ENCODE data around the gene CCDC87. TPM values are rescaled to one million over a fixed set of nuclear protein-coding genes. Genes with fewer than 3 reads are reported as not detected.

CCDC87 gene
- total RNA-seq, 1 experiment from 2014 or later = 1.1 TPM

- no peak overlapping the region for H3K23ac ChIP-seq (ENCODE audit: insufficient read length, low read depth, low read length)
- H2BK5ac ChIP-seq (ENCODE audit: insufficient read length, low read length) = no peak overlapping the region
- no peak for DNase-seq
- no peak overlapping the region for H2BK15ac ChIP-seq (ENCODE audit: low read depth, low read length)
- no peaks in the 10 kb centered on the region for H3K79me2 ChIP-seq (ENCODE audit: insufficient read depth, low read length)
- no peak overlapping the region for H2AK5ac ChIP-seq (ENCODE audit: insufficient read length, low read length)
- no peak overlapping the region for H3K27ac ChIP-seq (ENCODE audit: insufficient read length, low read depth, low read length)
- H2AFZ ChIP-seq (ENCODE audit: low read length) = no peak overlapping the region
- H3K9me3 Mint-ChIP-seq = no peaks in the 10 kb centered on the region; a peak in 1 of 5 replicates
- H3K4me1 ChIP-seq (ENCODE audit: insufficient read depth, low read length) = no peaks in the 10 kb centered on the region
- no peak overlapping the region for H3K4me2 ChIP-seq (ENCODE audit: insufficient read depth, insufficient read length, low read length)
- no peak overlapping the region for H2BK12ac ChIP-seq (ENCODE audit: insufficient read length, low read depth, low read length)
- no peaks in the 10 kb centered on the region for H4K20me1 ChIP-seq (ENCODE audit: control insufficient read depth, insufficient read depth, insufficient read length)
- peak overlapping the region in 1 of 3 experiments; percentile 39; a peak in 1 of 7 replicates for H3K27ac Mint-ChIP-seq
- no peaks in the 10 kb centered on the region for H3K27me3 ChIP-seq (ENCODE audit: insufficient read depth, low read length)
- no CpG with 5 or more reads among the region's 3 CpGs for WGBS (ENCODE audit: extremely low coverage, insufficient read length, low lambda C conversion rate)
- no peak overlapping the region for H2BK20ac ChIP-seq (ENCODE audit: low read depth, low read length, poor library complexity, severe bottlenecking)
- H4K5ac ChIP-seq (ENCODE audit: insufficient read length, low read depth, low read length) = no peak overlapping the region
- no peaks in the 10 kb centered on the region for H3K79me1 ChIP-seq (ENCODE audit: insufficient read depth, low read depth, low read length, poor library complexity, severe bottlenecking)
- H4K91ac ChIP-seq (ENCODE audit: insufficient read length, low read depth, low read length) = no peak overlapping the region
- no peak overlapping the region for H3K9ac ChIP-seq (ENCODE audit: extremely low read depth, insufficient read length, low read length)
- peaks cover 2% of the 10 kb centered on the region for H3K23me2 ChIP-seq (ENCODE audit: insufficient read length, low read depth, low read length, poor library complexity, severe bottlenecking)
- H3K4me3 Mint-ChIP-seq = no peak overlapping the region
- peaks cover 16 to 70% (median 61%) of the 10 kb centered on the region in 3 experiments; a peak in 6 of 7 replicates for H3K36me3 Mint-ChIP-seq (ENCODE audit: insufficient read depth in 1 of 3, low read depth in 3 of 3)
- no peak for TF ChIP-seq CTCF (conservative IDR thresholded peaks at IDR 0.05)
- H3T11ph ChIP-seq (ENCODE audit: low read length) = no peak overlapping the region
- no peak overlapping the region for H3K14ac ChIP-seq (ENCODE audit: insufficient read depth, low read length)
- H2BK120ac ChIP-seq (ENCODE audit: low read depth, low read length, poor library complexity, severe bottlenecking) = no peak overlapping the region
- H3K56ac ChIP-seq (ENCODE audit: insufficient read length, low read depth, low read length) = no peak overlapping the region
- H3K27me3 Mint-ChIP-seq (ENCODE audit: low read depth) = no peaks in the 10 kb centered on the region
- no peak overlapping the region for H3K4ac ChIP-seq (ENCODE audit: low read depth, low read length)
- H4K8ac ChIP-seq (replicated peaks; ENCODE audit: insufficient read length, low read depth, low read length) = no peak overlapping the region
- H3K18ac ChIP-seq (ENCODE audit: insufficient read length, low read depth, low read length) = no peak overlapping the region
- H3K4me1 Mint-ChIP-seq = peaks cover 0 to 6% of the 10 kb centered on the region in 2 experiments; a peak in 1 of 4 replicates
- H3K9me3 ChIP-seq (ENCODE audit: control insufficient read depth, low read depth, low read length) = no peaks in the 10 kb centered on the region
Observed at GRCh38 chr11:66555416-66555815, 37.4 kb downstream of the CCDC87 start.

Data from H9 (cell line).